Fibroblast of upper back skin (primary cell): Measurements from ENCODE around the gene AUTS2.

Source experiments
- DNase-seq: peaks from one replicate; pipeline ENCODE4 v3.0.0-alpha.2; 2013

Gene AUTS2

DNA sequence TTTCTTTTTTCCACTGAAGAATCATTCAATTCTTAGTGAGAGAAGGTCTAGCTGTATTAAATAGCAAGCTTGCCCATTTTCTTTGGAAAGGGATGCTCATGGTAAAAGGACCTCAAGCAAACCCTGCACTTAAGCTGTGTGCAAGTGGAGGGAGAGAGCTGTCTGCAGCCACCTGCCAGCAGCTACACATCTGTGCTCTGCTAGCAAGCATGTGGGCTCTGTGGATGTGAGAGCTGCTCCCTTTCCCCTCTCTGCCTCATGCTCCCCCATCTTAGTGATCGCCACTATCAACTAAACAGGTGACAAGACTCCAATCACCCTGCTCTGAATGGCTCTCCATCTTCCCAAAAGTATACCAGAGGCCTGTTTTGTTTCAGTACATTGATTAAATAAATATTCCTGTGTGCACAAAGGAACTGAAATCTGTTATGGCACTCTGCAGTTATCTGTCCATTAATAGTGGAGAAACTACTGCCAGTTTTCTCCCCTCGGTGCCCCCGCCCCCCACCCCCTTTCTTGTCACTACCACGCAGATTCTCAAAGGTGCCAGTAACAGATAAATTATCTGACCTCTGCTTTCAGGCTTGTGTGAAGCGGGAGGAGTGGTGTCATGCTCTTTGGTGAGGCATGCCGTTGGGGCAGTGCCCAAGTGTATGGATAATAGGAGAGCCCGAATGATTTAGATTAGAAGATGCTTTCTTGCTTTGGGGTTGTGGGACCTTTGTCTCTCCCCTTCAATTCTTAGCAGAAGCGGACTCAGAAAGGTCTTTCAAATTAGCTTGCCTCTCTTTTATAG, 26.4 kb downstream of the AUTS2 start:
- DNase-seq = no peak

DNA sequence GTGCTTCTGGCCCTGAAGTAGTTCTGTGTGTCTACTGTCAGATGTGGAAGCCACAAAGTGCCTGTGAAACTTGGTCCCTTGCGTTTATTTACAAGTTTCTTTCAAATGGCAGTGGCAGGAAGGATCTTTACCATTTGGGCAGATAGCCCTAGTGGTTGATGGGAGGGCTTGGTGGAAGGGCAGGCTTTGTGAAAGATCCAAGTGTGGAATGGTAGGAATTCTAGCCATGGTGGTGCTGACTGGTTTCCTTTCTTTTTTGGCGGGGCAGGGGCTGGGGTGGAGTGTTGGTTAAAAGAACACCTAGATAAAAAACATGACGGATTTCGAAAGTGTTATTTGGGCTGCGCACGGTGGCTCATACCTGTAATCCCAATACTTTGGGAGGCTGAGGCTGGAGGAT, 27.0 kb downstream of the AUTS2 start:
- DNase-seq = no peak

DNA sequence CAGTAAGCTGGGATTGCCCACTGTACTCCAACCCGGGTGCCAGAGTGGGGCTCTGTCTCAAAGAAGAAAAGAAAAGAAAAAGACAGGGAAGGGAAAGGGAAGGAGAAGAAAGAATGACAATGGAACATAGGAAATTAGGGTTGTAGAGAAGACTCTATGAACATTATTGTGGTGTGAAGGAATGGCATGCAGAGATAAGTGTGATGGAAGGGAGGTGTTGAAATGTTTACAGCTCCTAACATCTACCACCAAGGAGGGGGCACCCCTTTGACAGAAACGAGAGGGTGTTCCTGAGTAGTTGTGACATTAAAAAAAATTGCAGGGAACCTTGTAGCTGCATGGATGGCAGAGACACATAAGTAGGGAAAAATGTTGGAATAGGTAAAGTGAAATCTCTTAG, 27.5 kb downstream of the AUTS2 start:
- no peak for DNase-seq

DNA sequence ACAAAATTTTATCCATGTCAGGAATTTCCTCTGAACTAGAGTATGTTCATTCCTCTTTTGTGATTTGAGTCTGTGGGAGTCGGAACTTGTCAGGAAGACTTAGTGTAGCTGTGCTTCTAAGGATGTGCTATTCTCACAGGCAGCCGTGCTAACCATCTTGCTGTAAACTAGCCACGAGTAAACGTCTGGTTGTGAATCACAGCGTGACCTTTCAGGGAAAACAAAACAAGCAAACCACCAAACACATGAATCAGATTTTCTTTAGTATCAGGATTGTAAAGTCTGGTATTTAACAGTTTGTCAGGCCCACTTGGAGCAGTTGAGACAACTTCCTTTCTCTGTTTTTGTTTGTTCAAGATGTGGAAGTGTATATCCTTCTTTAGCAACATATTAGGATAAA, 32.0 kb downstream of the AUTS2 start:
- peak; percentile 81 for DNase-seq

- no peak for DNase-seq
These were observed 32.9 kb downstream of the AUTS2 start for GRCh38 chr7:69631131-69631530.

- DNase-seq = no peak
These were observed 34.0 kb downstream of the AUTS2 start for GRCh38 chr7:69632280-69632679.

DNA sequence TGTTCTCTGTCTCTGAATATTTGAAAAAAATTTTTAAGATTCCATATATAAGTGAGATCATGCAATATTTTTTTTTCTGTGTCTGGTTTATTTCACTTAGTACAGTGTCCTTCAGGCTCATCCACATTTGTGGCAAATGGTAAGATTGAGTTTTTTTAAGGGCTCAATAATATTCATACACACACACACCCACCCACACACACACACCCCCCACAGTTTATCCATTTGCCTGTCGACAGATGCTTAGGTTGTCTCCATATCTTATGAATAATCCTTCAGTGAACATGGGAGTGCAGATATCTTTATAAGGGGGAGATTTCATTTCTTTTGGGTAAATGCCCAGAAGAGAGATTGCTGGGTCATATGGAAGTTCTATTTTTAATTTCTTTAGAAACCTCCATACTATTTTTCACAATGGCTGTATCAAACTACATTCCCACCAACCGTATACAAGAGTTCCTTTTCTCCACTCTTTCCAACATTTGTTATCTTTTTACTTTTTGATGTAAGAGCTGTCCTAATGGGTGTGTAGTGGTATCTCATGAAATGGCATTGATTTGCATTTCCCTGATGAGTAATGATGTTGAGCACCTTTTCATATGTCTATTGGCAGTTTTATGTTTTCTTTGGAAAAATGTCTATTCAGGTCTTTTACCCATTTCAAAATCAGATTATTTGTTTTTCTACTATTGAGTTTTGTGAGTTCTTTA, 35.0 kb downstream of the AUTS2 start:
- peak; percentile 90 for DNase-seq

GRCh38 chr7:69635555-69636185, 37.4 kb downstream of the AUTS2 start:
- peak; percentile 24 for DNase-seq

- DNase-seq = no peak
These were observed 40.4 kb downstream of the AUTS2 start for GRCh38 chr7:69638674-69639073.

DNA sequence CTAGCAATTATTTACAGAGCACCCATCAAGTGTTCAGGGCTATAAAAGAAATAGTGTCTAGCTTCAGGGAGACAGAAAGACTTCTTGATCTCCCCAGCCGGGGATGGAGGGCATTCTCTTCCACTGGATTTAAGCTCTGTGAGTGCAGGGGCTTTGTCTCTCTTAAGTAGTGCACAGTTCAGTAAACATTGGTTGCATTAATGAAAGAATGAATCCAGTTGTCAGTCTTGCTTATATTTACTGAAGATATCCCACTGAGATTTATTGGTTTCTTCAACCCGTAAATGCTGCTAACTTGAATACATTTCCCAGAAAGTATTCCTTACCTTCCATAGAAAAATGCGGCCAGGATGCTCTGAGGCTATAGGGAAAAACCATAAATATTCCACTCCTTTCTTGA, 41.9 kb downstream of the AUTS2 start:
- no peak for DNase-seq

GRCh38 chr7:69640925-69641594, 42.8 kb downstream of the AUTS2 start:
- DNase-seq = no peak

DNA sequence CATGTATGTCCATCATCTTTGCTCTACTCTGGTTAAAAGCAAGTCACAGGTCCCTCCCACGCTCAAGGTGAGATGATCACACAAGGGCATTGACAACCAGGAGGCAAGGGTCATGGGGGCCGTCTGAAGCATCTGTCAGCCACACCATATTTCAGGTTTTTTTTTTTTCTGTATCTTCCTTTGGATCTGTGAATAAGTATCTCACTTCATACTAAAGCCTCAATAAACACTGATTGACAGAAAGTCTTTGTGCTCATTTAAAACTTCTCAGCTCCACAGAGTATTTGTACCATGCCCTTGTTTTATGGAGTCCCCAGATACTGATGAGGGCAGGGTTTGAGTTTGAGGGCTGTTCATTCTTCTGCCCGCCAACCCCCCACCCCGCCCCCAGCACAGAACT, 45.0 kb downstream of the AUTS2 start:
- DNase-seq = no peak

DNA sequence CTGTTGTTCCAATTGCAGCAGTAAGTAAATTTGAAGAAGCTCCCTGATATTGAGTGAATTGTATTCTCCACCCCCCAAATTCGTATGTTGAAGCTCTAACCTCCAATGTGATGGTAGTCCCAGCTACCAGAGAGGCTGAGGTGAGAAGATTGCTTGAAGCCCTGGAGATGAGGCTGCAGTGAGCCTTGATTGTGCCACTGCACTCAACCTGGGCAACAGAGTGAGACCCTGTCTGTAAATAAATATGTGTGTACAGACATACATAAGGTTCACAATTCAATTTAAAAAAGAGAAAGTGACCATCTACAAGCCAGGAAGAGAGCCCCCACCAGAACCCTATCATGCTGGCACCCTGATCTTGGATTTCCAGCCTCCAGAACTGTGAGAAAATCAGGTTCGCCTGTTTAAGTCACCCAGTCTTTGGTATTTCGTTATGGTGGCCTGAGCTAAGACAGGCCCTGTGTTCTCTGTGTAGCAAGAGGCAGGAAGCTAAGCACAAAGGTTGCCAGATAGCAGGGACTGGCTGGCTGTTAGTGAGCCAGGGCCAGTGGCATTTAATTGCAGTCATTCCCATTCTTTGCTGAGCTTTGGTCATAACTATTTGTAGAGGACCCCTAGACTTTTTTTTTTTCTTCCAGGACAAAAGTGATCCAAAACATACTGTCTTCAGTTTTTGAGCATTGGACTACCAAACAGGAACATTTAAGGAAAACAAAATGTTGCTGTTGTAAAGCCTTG, 45.6 kb downstream of the AUTS2 start:
- no peak for DNase-seq

- no peak for DNase-seq
These were observed 47.4 kb downstream of the AUTS2 start for GRCh38 chr7:69645683-69646082.

DNA sequence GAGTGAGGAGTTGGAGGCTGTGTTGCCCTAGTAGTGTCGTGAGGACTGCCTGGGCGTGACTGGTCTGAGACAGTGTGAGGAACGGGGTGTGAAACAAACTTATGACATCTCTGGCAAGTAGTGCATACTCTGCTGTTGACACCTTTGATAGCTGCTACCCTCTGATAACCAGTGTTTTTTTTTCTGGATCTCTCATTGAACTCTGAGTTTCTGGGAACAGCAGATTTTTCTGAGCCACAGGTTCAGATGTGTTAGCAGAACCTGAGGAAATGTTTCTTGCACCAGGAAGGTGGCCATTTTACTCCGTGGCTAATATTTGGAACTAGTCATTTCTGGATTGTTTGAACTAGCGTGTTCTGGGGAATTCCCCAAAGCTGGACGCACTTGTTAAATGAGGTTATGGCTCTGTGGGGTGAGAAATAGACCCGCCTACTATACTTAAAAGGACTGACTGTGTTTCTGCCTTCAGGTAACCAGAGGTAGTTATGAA, 52.9 kb downstream of the AUTS2 start:
- no peak for DNase-seq

- DNase-seq = no peak
These were observed 54.8 kb downstream of the AUTS2 start for GRCh38 chr7:69652947-69653701.

- no peak for DNase-seq
These were observed 55.5 kb downstream of the AUTS2 start for GRCh38 chr7:69653806-69654205.

DNA sequence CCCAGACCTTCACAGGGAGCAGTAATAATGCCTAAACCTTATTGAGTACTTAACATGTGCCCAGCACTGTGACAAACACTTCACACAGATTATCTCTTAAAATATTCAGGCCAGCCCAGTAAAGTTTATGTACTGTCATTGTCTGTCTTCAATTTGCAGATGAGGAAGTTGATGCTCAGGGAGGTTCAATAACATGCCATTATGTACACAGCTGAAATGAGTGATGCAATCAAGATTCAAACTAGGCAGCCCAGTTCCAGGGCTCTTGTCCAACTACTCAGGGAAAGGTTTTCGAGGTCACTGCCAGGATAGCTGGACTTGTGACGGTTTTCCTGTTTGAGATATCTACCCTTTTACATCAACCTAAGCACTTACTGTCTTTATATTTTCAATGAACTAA, 56.1 kb downstream of the AUTS2 start:
- peak; percentile 57 for DNase-seq

GRCh38 chr7:69654849-69655707, 56.8 kb downstream of the AUTS2 start:
- no peak for DNase-seq

- no peak for DNase-seq
These were observed 57.8 kb downstream of the AUTS2 start for GRCh38 chr7:69656077-69656476.

GRCh38 chr7:69656890-69657289, 58.6 kb downstream of the AUTS2 start:
- DNase-seq = peak; percentile 72
